HG03066 (cell line): Measurements from ENCODE around the gene PRKCI.
A peak's percentile ranks its signal among the peaks of the same experiment; 100 is the strongest.
"Not testable (repeated sequence)": the region's sequence is repeated elsewhere in the genome, so short reads cannot be mapped to it uniquely, and the experiment has no call there.

ENCODE experiments used
- ATAC-seq: cut with Tn5 transposase; IDR thresholded peaks from one replicate; pipeline ENCODE4 v1.9.1; 2021; ENCODE audit warnings: low read depth; ENCODE audit not compliant: unreplicated experiment

PRKCI gene

DNA sequence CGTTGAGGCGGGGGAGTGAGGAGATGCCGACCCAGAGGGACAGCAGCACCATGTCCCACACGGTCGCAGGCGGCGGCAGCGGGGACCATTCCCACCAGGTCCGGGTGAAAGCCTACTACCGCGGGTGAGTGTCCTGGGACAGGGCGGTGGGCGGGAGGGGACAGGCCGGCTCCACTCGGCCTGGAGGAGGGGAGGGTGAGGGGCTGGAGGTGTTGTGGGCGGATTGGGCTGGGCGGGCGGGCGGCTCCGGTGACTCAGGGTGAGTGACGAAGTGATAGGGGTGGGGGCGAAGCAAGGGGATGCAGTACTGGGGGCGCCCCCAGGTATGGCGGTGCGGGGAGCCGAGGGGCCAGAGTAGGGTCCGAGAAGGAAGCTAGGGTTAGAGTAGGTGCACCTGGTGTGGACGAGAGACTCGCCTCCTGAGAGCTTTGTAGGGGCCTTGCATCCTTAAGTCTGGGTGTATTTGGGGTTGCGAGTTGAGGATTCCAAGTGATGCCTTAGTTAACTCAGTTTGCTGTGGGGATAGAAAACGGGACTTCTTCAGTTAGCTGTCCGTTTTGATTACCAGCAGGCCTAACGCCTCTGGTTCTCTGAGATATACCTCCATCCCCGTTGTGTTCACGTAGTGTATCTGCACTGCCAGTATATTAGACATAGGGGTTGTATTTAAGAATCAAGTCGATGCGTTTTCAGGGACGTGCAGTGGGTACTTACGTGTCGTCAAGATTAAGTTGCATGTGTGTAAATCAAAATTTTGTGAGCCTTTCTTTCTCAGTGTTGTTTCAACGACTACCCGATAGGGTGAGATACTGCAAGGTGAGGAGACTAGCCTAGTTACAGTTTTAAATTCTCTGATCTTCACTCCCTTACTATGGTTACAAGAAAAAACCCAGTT is 670 bp downstream of the PRKCI start:
- ATAC-seq = peak; percentile 32

DNA sequence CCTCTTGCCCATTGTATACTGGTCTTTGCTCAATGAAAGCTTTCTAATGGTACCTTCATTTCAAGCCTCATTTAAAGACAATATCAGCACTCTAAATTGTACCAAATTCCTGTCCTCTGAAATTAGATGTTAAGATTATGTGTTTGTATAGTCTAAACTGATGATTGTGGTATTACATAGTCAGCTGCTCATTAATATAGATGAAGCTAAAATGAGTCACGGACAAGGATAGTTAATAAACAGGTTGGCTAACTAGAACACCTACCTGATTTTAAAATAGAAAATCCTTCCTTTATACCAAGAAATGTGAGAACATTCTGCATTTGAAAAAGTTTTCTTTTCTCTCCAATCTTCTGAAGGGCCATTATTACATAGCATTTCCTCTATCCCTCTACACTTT is 2.9 kb downstream of the PRKCI start:
- ATAC-seq = no peak

GRCh38 chr3:170226426-170226960 is 4.3 kb downstream of the PRKCI start:
- ATAC-seq = no peak

GRCh38 chr3:170228093-170228766 is 6.0 kb downstream of the PRKCI start:
- no peak for ATAC-seq

DNA sequence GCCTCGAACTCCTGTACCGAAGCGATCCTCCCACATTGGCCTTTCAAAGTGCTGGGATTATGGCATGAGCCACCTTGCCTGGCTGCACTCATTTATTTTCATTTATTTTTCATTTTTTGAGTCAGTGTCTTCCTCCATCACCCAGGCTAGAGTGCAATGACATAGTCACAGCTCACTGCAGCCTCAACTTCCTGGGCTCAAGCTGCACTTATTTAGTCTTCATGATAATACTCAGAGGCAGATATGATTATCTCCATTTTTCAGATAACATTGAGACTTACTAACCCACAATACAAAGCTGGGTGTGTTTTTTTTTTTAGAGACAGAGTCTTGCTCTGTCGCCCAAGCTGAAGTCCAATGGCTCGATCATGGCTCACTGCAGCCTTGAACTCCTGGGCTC is 10.0 kb downstream of the PRKCI start:
- no peak for ATAC-seq

DNA sequence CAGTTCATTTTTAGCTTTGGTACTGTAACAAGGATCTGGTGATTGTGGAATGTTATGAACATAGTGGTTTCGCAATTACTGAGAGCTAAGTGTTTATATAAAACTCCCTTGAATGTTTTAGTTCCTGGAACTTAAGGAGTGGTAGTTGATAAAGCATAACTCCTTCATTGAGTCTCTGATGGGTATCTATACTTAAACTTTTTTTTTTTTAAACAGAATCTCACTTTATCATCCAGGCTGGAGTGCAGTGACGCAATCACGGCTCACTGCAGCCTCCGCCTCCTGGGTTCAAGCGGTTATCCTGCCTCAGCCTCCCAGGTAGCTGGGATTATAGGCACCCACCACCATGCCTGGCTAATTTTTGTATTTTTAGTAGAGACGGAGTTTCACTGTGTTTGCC is 11.3 kb downstream of the PRKCI start:
- no peak for ATAC-seq

DNA sequence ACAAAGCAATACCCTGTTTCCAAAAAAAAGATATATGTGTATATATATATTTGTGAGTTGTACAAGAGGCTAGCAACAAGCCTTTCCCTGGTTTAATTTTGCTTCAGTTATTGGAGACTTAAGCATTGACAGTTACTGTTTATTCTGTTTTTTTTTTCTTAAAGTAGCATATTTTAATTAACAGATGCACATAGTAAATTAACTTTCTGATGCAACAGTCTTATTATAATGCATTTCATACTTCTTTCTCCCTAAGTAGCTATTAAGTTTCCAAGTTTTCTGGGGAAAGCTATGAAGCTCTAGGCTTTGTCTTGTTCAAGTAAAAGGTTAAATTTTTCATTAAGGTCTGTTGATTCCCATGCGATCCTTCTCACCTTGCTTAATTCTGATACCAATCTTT is 17.9 kb downstream of the PRKCI start:
- ATAC-seq = no peak

DNA sequence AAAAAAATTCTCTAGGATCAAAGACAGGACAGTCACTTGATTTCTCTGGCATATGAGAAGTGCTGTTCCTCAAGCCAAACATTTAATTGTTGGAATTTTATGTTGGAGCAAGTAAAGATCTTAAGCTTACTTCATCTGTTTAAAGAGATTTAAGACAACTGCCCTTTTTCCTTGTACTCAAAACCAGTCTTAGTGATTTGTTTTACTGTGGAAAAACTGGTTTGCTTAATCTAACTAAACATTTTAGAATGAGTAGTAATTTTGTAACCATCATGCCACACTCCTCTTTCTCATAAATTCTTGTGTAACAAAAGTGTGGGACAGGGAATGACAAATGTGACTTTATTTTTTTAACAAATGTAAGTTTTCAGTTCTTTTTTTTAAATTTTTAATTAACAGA is 18.4 kb downstream of the PRKCI start:
- ATAC-seq = no peak

GRCh38 chr3:170244576-170244975 is 22.4 kb downstream of the PRKCI start:
- ATAC-seq = no peak

- no peak for ATAC-seq
Observed at GRCh38 chr3:170247875-170248274, 25.7 kb downstream of the PRKCI start.

GRCh38 chr3:170256597-170256996 is 34.4 kb downstream of the PRKCI start:
- no peak for ATAC-seq

DNA sequence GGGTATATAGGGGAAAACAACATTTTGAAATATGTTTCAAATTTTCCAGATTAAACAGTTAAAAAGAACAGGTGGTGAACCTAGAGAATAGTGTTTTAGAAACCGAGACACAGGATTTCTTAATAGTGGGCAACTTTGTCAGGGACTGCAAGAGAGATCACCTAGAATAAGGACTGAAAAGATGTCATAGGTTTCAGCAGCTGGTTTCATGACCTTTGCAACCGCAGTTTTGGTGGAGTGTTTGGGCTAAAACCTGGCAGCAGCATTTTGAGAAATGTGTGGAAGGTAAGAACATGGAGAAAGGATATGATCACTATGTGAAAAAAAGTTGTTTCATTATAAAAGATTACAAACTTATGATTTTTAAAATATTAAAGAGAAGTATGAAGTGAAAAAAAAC is 34.9 kb downstream of the PRKCI start:
- ATAC-seq = peak; percentile 60

GRCh38 chr3:170258105-170258487 is 35.9 kb downstream of the PRKCI start:
- ATAC-seq = no peak

- ATAC-seq = no peak
Observed at GRCh38 chr3:170259907-170260306, 37.7 kb downstream of the PRKCI start.

DNA sequence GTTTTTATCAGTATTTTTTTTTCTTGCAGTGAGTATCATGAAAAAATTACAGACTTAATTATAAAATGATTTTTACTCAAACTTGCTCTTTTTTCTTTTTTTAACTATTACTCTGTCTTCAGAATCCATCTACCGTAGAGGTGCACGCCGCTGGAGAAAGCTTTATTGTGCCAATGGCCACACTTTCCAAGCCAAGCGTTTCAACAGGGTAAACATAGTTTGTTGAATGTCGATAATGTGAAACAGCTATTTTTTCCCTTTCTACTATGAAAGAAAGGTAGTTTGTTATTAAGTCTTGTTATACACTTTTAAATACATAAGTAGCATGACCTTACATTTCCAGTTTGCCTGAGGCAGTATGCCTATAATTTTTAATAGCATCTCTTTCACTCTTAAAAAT is 45.6 kb downstream of the PRKCI start:
- ATAC-seq = no peak

DNA sequence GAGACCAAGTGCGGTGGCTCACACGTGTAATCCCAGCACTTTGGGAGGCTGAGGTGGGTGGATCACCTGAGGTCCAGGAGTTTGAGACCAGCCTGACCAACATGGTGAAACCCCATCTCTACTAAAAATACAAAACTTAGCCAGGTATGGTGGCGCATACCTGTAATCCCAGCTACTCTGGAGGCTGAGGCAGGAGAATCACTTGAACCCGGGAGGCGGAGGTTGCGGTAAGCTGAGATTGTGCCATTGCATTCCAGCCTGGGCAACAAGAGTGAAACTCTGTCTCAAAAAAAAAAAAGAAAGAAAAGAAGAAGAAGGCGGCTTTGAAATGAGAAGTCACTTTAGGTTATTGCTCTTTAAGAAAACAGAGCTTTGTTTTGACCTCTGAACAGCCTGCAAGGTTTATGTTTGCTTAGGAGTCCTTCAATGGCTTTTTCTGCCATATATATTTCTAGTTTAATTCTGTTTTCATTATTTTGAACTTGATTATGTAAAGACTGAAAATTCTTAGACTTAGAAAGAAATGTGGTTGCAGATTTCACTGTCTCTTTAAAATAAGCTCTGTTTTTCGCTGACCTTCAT is 47.5 kb downstream of the PRKCI start:
- ATAC-seq = not testable (repeated sequence)

GRCh38 chr3:170270282-170270881 is 48.2 kb downstream of the PRKCI start:
- ATAC-seq = no peak

DNA sequence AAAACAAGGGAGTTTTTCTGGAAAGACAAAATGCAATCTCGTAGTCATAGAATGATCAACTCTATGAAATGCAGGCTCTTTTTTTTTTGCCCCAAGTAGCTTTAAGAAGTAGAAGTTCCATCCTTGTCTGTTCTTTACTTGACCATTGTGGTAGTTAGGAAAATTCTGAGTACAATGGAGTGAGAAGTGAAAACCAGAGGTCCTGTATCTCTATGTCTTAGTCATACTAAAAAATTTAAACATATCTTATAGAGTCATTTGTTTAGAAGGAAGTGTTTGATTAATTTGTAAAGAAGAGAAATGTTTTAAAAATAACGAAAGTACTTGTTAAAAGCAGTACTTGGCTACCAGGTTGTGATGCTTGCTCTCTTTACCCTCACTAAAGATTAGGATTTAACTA is 52.4 kb downstream of the PRKCI start:
- no peak for ATAC-seq

- ATAC-seq = no peak
Observed at GRCh38 chr3:170275832-170276231, 53.6 kb downstream of the PRKCI start.

GRCh38 chr3:170277311-170277710 is 55.1 kb downstream of the PRKCI start:
- ATAC-seq = not testable (repeated sequence)
